GM23338 (cell line): ENCODE data around the gene FSHB. TPM values are rescaled to one million over a fixed set of nuclear protein-coding genes. Genes with fewer than 3 reads are reported as not detected.

Experiments used
- ATAC-seq: fragments of 200-7000 bp; cut with Tn5 transposase; 3 replicates; pipeline ENCODE4 v1.9.1; 2020
- DNase-seq: peaks from one replicate; pipeline ENCODE4 v3.0.0-alpha.2; 2015; ENCODE audit warnings: low spot score
- H2AFZ ChIP-seq: fragments of 200-600 bp; sonication (generic); 2 replicates; pipeline ENCODE4 v1.8.0; 2016; ENCODE audit warnings: antibody characterized with exemption, mild to moderate bottlenecking, moderate library complexity
- H3F3A ChIP-seq: fragments of 200-600 bp; sonication (generic); replicated peaks from 2 replicates; pipeline ENCODE4 v1.8.0; 2017; ENCODE audit warnings: antibody characterized with exemption, mixed run types, low read depth
- H3K27ac ChIP-seq: fragments of 200-600 bp; sonication (generic); 2 replicates; pipeline ENCODE4 v1.6.1; 2016; ENCODE audit warnings: low read depth
- H3K27me3 ChIP-seq: fragments of 200-600 bp; sonication (generic); 2 replicates; pipeline ENCODE4 v1.8.0; 2016; ENCODE audit warnings: mild to moderate bottlenecking, mixed run types, moderate library complexity; ENCODE audit not compliant: insufficient read depth
- H3K36me3 ChIP-seq: fragments of 200-600 bp; sonication (generic); 2 replicates; pipeline ENCODE4 v1.8.0; 2016; ENCODE audit warnings: mild to moderate bottlenecking; ENCODE audit not compliant: insufficient read depth
- H3K4me1 ChIP-seq: fragments of 200-600 bp; sonication (generic); 2 replicates; pipeline ENCODE4 v1.8.0; 2016; ENCODE audit warnings: mild to moderate bottlenecking, moderate library complexity; ENCODE audit not compliant: insufficient read depth
- H3K4me2 ChIP-seq: fragments of 200-600 bp; sonication (generic); 2 replicates; pipeline ENCODE4 v1.7.1; 2017; ENCODE audit warnings: mixed run types
- H3K4me3 ChIP-seq: fragments of 200-600 bp; sonication (generic); 2 replicates; pipeline ENCODE4 v1.6.1; 2016; ENCODE audit warnings: mixed run types
- H3K79me2 ChIP-seq: fragments of 200-600 bp; sonication (generic); replicated peaks from 2 replicates; pipeline ENCODE4 v1.8.0; 2017; ENCODE audit warnings: mild to moderate bottlenecking; ENCODE audit not compliant: insufficient read depth
- H3K9me2 ChIP-seq: fragments of 200-600 bp; sonication (generic); 2 replicates; pipeline ENCODE4 v1.8.0; 2017; ENCODE audit not compliant: insufficient read depth
- H4K20me1 ChIP-seq: fragments of 200-600 bp; sonication (generic); replicated peaks from 2 replicates; pipeline ENCODE4 v1.8.0; 2017; ENCODE audit warnings: mild to moderate bottlenecking; ENCODE audit not compliant: insufficient read depth
- H3K27ac Mint-ChIP-seq: 2 replicates; pipeline ENCODE4 v1.8.0; 2020; ENCODE audit warnings: inconsistent platforms, mild to moderate bottlenecking, moderate library complexity, mixed read lengths
- H3K27me3 Mint-ChIP-seq: 3 replicates; pipeline ENCODE4 v1.8.0; 2022; ENCODE audit warnings: low read depth, mild to moderate bottlenecking, moderate library complexity, mixed read lengths, inconsistent platforms; ENCODE audit not compliant: insufficient read depth, poor library complexity
- H3K36me3 Mint-ChIP-seq: 3 replicates; pipeline ENCODE4 v1.8.0; 2021; ENCODE audit warnings: low read depth, mild to moderate bottlenecking, inconsistent platforms, moderate library complexity, mixed read lengths
- H3K4me1 Mint-ChIP-seq: 3 replicates; pipeline ENCODE4 v1.8.0; 2020; ENCODE audit warnings: mild to moderate bottlenecking, inconsistent platforms, mixed read lengths
- H3K4me3 Mint-ChIP-seq: 3 replicates; pipeline ENCODE4 v1.8.0; 2021; ENCODE audit warnings: moderate library complexity, mild to moderate bottlenecking, inconsistent platforms, mixed read lengths
- H3K9me3 Mint-ChIP-seq: 3 replicates; pipeline ENCODE4 v1.8.0; 2020; ENCODE audit warnings: moderate library complexity, mild to moderate bottlenecking, inconsistent platforms, mixed read lengths
- CREB1 ChIP-seq: fragments of 250-450 bp; sonication (Bioruptor Pico); IDR thresholded peaks from 2 replicates; pipeline ENCODE4 v1.5.0; 2020; ENCODE audit warnings: low read depth, mild to moderate bottlenecking, moderate library complexity
- CTCF ChIP-seq, 2 experiments: fragments of 200-600 bp in 1 of 2; sonication (generic) in 1 of 2; conservative IDR thresholded peaks; 2 replicates each; pipeline versions ENCODE4 v1.5.1 to v1.6.1; 2016 to 2017; ENCODE audit warnings: antibody characterized with exemption in 2 of 2, low read depth in 2 of 2, mild to moderate bottlenecking in 2 of 2, moderate library complexity in 1 of 2
- EZH2 ChIP-seq: fragments of 200-600 bp; sonication (generic); IDR thresholded peaks from one replicate; pipeline ENCODE4 v1.8.0; 2017; ENCODE audit warnings: antibody characterized with exemption, mild to moderate bottlenecking, low read depth; ENCODE audit not compliant: unreplicated experiment
- EZH2phosphoT487 ChIP-seq: fragments of 200-600 bp; sonication (generic); IDR thresholded peaks from one replicate; pipeline ENCODE4 v1.8.1; 2018; ENCODE audit warnings: antibody characterized with exemption; ENCODE audit not compliant: unreplicated experiment
- JUNB ChIP-seq: IDR thresholded peaks from one replicate; pipeline ENCODE4 v1.6.1; 2016; ENCODE audit warnings: antibody characterized with exemption; ENCODE audit not compliant: unreplicated experiment
- NANOG ChIP-seq: IDR thresholded peaks from 2 replicates; pipeline ENCODE4 v1.6.1; 2016; ENCODE audit warnings: antibody characterized with exemption, borderline replicate concordance
- POLR2AphosphoS5 ChIP-seq: IDR thresholded peaks from 2 replicates; pipeline ENCODE4 v1.6.1; 2016; ENCODE audit warnings: antibody characterized with exemption, low read depth
- STAT1 ChIP-seq: IDR thresholded peaks from one replicate; pipeline ENCODE4 v1.6.1; 2016; ENCODE audit warnings: antibody characterized with exemption; ENCODE audit not compliant: unreplicated experiment
- ZNF114 ChIP-seq: fragments of 250-450 bp; sonication (Bioruptor Pico); IDR thresholded peaks from 2 replicates; pipeline ENCODE4 v1.5.0; 2020; ENCODE audit warnings: mild to moderate bottlenecking, moderate library complexity
- ZNF331 ChIP-seq: fragments of 250-450 bp; sonication (Bioruptor Pico); IDR thresholded peaks from 2 replicates; pipeline ENCODE4 v1.5.0; 2020; ENCODE audit warnings: low read depth, mild to moderate bottlenecking, moderate library complexity
- polyA plus RNA-seq: library from polyadenylated mRNA; unstranded; fragments of >200 nt; fragmentation: Nextera tagmentation; extraction: Ambion mirVana; gene quantifications from 2 replicates; pipeline ENCODE4 v1.2.1, GENCODE V29; 2016
- total RNA-seq: library from RNA; depleted of rRNA; stranded (reverse); fragments of >200 nt; shearing (Covaris generic); gene quantifications from 2 replicates; pipeline ENCODE4 v1.2.3, GENCODE V29; 2014
- TF ChIP-seq, protein P1 (sequence below): IDR thresholded peaks from 2 replicates; pipeline ENCODE4 v1.6.1; 2016; ENCODE audit warnings: antibody characterized with exemption
- TF ChIP-seq, protein P2 (sequence below): IDR thresholded peaks from one replicate; pipeline ENCODE4 v1.6.1; 2018; ENCODE audit warnings: antibody characterized with exemption; ENCODE audit not compliant: unreplicated experiment
- TF ChIP-seq, protein P3 (sequence below): fragments of 250-450 bp; sonication (Bioruptor Pico); IDR thresholded peaks from 2 replicates; pipeline ENCODE4 v1.5.0; 2020; ENCODE audit warnings: mild to moderate bottlenecking, moderate library complexity

Gene FSHB
- total and polyA plus RNA-seq, 2 experiments from 2014 or later = not detected

DNA sequence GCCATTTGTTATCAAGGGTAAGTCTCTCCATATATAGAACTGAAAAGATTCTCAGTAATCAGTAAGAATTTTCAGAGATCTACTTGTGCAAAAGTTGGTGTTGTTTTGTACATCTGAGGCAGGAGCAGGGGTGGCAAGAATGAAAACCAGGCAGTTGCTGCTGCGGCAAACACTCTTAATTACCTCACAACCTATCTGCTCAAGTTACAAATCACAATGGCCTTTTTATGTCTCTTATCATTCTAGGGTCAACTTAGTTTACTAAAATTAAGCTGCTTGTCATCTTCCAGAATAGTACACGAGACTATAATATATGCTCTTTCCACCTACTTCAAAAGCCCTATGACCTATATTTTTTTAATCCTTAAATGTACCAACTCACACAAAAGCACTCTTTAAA lies 14.3 kb upstream of the FSHB start:
- Mint-ChIP-seq H3K36me3 (no peaks in the 10 kb centered on the region), H3K27ac (no peak overlapping the region), H3K4me3 (no peak overlapping the region), H3K27me3 (peaks cover 2% of the 10 kb centered on the region), H3K9me3 (peaks cover 2% of the 10 kb centered on the region; the same call in 1 of the 3 replicates), H3K4me1 (no peaks in the 10 kb centered on the region)
- Histone ChIP-seq H3K27me3 (no peaks in the 10 kb centered on the region), H3K79me2 (no peaks in the 10 kb centered on the region), H3K4me3 (no peak overlapping the region), H3K4me2 (no peak overlapping the region), H3K36me3 (no peaks in the 10 kb centered on the region), H3K4me1 (no peaks in the 10 kb centered on the region), H3F3A (no peaks in the 10 kb centered on the region), H3K9me2 (no peaks in the 10 kb centered on the region), H4K20me1 (no peaks in the 10 kb centered on the region), H3K27ac (no peak overlapping the region), H2AFZ (no peak overlapping the region)
- no peak for ATAC-seq
- DNase-seq = no peak
- TF ChIP-seq ZNF331 (CRISPR knock-in tag) = no peak
- TF ChIP-seq, protein P1, sequence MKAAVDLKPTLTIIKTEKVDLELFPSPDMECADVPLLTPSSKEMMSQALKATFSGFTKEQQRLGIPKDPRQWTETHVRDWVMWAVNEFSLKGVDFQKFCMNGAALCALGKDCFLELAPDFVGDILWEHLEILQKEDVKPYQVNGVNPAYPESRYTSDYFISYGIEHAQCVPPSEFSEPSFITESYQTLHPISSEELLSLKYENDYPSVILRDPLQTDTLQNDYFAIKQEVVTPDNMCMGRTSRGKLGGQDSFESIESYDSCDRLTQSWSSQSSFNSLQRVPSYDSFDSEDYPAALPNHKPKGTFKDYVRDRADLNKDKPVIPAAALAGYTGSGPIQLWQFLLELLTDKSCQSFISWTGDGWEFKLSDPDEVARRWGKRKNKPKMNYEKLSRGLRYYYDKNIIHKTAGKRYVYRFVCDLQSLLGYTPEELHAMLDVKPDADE = no peak
- no peak for TF ChIP-seq NANOG
- no peak for TF ChIP-seq POLR2AphosphoS5
- TF ChIP-seq CREB1 = no peak
- TF ChIP-seq ZNF114 (CRISPR knock-in tag) = no peak
- TF ChIP-seq, protein P2, sequence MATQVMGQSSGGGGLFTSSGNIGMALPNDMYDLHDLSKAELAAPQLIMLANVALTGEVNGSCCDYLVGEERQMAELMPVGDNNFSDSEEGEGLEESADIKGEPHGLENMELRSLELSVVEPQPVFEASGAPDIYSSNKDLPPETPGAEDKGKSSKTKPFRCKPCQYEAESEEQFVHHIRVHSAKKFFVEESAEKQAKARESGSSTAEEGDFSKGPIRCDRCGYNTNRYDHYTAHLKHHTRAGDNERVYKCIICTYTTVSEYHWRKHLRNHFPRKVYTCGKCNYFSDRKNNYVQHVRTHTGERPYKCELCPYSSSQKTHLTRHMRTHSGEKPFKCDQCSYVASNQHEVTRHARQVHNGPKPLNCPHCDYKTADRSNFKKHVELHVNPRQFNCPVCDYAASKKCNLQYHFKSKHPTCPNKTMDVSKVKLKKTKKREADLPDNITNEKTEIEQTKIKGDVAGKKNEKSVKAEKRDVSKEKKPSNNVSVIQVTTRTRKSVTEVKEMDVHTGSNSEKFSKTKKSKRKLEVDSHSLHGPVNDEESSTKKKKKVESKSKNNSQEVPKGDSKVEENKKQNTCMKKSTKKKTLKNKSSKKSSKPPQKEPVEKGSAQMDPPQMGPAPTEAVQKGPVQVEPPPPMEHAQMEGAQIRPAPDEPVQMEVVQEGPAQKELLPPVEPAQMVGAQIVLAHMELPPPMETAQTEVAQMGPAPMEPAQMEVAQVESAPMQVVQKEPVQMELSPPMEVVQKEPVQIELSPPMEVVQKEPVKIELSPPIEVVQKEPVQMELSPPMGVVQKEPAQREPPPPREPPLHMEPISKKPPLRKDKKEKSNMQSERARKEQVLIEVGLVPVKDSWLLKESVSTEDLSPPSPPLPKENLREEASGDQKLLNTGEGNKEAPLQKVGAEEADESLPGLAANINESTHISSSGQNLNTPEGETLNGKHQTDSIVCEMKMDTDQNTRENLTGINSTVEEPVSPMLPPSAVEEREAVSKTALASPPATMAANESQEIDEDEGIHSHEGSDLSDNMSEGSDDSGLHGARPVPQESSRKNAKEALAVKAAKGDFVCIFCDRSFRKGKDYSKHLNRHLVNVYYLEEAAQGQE = no peak
- TF ChIP-seq CTCF (conservative IDR thresholded peaks at IDR 0.05; ENCODE audit: low read depth in 2 of 2) = no peak
- no peak for TF ChIP-seq JUNB
- TF ChIP-seq, protein P3, sequence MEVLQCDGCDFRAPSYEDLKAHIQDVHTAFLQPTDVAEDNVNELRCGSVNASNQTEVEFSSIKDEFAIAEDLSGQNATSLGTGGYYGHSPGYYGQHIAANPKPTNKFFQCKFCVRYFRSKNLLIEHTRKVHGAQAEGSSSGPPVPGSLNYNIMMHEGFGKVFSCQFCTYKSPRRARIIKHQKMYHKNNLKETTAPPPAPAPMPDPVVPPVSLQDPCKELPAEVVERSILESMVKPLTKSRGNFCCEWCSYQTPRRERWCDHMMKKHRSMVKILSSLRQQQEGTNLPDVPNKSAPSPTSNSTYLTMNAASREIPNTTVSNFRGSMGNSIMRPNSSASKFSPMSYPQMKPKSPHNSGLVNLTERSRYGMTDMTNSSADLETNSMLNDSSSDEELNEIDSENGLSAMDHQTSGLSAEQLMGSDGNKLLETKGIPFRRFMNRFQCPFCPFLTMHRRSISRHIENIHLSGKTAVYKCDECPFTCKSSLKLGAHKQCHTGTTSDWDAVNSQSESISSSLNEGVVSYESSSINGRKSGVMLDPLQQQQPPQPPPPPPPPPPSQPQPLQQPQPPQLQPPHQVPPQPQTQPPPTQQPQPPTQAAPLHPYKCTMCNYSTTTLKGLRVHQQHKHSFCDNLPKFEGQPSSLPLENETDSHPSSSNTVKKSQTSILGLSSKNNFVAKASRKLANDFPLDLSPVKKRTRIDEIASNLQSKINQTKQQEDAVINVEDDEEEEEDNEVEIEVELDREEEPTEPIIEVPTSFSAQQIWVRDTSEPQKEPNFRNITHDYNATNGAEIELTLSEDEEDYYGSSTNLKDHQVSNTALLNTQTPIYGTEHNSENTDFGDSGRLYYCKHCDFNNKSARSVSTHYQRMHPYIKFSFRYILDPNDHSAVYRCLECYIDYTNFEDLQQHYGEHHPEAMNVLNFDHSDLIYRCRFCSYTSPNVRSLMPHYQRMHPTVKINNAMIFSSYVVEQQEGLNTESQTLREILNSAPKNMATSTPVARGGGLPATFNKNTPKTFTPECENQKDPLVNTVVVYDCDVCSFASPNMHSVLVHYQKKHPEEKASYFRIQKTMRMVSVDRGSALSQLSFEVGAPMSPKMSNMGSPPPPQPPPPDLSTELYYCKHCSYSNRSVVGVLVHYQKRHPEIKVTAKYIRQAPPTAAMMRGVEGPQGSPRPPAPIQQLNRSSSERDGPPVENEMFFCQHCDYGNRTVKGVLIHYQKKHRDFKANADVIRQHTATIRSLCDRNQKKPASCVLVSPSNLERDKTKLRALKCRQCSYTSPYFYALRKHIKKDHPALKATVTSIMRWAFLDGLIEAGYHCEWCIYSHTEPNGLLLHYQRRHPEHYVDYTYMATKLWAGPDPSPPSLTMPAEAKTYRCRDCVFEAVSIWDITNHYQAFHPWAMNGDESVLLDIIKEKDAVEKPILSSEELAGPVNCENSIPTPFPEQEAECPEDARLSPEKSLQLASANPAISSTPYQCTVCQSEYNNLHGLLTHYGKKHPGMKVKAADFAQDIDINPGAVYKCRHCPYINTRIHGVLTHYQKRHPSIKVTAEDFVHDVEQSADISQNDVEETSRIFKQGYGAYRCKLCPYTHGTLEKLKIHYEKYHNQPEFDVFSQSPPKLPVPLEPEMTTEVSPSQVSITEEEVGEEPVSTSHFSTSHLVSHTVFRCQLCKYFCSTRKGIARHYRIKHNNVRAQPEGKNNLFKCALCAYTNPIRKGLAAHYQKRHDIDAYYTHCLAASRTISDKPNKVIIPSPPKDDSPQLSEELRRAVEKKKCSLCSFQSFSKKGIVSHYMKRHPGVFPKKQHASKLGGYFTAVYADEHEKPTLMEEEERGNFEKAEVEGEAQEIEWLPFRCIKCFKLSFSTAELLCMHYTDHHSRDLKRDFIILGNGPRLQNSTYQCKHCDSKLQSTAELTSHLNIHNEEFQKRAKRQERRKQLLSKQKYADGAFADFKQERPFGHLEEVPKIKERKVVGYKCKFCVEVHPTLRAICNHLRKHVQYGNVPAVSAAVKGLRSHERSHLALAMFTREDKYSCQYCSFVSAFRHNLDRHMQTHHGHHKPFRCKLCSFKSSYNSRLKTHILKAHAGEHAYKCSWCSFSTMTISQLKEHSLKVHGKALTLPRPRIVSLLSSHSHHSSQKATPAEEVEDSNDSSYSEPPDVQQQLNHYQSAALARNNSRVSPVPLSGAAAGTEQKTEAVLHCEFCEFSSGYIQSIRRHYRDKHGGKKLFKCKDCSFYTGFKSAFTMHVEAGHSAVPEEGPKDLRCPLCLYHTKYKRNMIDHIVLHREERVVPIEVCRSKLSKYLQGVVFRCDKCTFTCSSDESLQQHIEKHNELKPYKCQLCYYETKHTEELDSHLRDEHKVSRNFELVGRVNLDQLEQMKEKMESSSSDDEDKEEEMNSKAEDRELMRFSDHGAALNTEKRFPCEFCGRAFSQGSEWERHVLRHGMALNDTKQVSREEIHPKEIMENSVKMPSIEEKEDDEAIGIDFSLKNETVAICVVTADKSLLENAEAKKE = no peak
- no peak for TF ChIP-seq STAT1
- no peak for TF ChIP-seq EZH2phosphoT487
- TF ChIP-seq EZH2 = no peak
